Stomach (tissue), 9 donors: ENCODE results near the gene UBLCP1. TPM values are rescaled to one million over a fixed set of nuclear protein-coding genes. Genes with fewer than 3 reads are reported as not detected.

Source experiments
- DNase-seq, 2 donors: peaks; one replicate each; pipeline versions ENCODE4 v3.0.0 to v3.0.0-alpha.2; 2013 to 2019
- H3K27ac ChIP-seq, 5 donors: fragments of 200-600 bp in 4 of 5; sonication (generic) in 4 of 5; one replicate each; pipeline ENCODE4 v1.5.1; 2013 to 2019; ENCODE audit warnings: mild to moderate bottlenecking in 1 of 5, moderate library complexity in 1 of 5
- H3K27me3 ChIP-seq, 3 donors: fragments of 200-600 bp; sonication (generic); one replicate each; pipeline ENCODE4 v1.5.1; 2017 to 2019; ENCODE audit warnings: mixed run types in 1 of 3
- H3K36me3 ChIP-seq, 4 donors: fragments of 200-600 bp; sonication (generic); 1 replicate in 3 of 4; 2 replicates in 1 of 4; pipeline ENCODE4 v1.5.1; 2016 to 2019
- H3K4me1 ChIP-seq, 4 donors: fragments of 200-600 bp; sonication (generic); one replicate each; pipeline ENCODE4 v1.5.1; 2016 to 2019
- H3K4me3 ChIP-seq, 4 donors: fragments of 200-600 bp; sonication (generic) in 3 of 4; one replicate each; pipeline ENCODE4 v1.5.1; 2016 to 2019; ENCODE audit warnings: mild to moderate bottlenecking in 1 of 4
- H3K9me3 ChIP-seq, 4 donors: fragments of 200-600 bp; sonication (generic); one replicate each; pipeline ENCODE4 v1.5.1; 2016 to 2019
- CTCF ChIP-seq, 7 experiments: fragments of 450-650 bp in 4 of 7; fragments of 200-600 bp in 3 of 7; sonication (generic) in 3 of 7; IDR thresholded peaks; one replicate each; pipeline ENCODE4 v1.5.1; 2016 to 2019; ENCODE audit warnings: antibody characterized with exemption in 7 of 7, control low read depth in 2 of 7, mild to moderate bottlenecking in 1 of 7
- EP300 ChIP-seq: sonication (generic); formaldehyde crosslinking; IDR thresholded peaks from one replicate; pipeline ENCODE4 v1.6.1; 2017; ENCODE audit warnings: antibody characterized with exemption
- POLR2A ChIP-seq, 4 donors: fragments of 450-650 bp; IDR thresholded peaks; one replicate each; pipeline ENCODE4 v1.6.1; 2016; ENCODE audit warnings: antibody characterized with exemption in 4 of 4, control low read depth in 2 of 4, mild to moderate bottlenecking in 1 of 4, moderate library complexity in 1 of 4
- POLR2AphosphoS5 ChIP-seq, 3 donors: sonication (generic); formaldehyde crosslinking; IDR thresholded peaks; one replicate each; pipeline ENCODE4 v1.6.1; 2016; ENCODE audit warnings: antibody characterized with exemption in 3 of 3
- WGBS, 5 donors: extraction: QIAGEN DNeasy Blood & Tissue Kit in 3 of 5; methylation state at CpG; one replicate each; pipeline versions ENCODE4 v1.1.5 to v1.1.7; 2013 to 2018; 5-methylcytosine and 5-hydroxymethylcytosine counted together
- intact Hi-C: fragments of 100-400 bp; cut with DNase I; formaldehyde crosslinking; loops from one replicate; pipeline ENCODE4 v1.15.1; 2023; ENCODE audit warnings: low total_unique reads
- polyA plus RNA-seq, 3 donors: library from polyadenylated mRNA; stranded (reverse); fragments of 200-250 nt; gene quantifications; one replicate each; pipeline ENCODE4 v1.2.3, GENCODE V29; 2013
- total RNA-seq, 5 donors: library from RNA; depleted of rRNA; stranded (reverse); fragments of >200 nt; gene quantifications; one replicate each; pipeline versions ENCODE4 v1.1.0 to v1.2.3, GENCODE V29; 2014 to 2016
- donor health status: healthy with polysubstance abuse.
- donor health status: Bipolar disorder and iron deficiency.
- donor health status: healthy.

UBLCP1 gene
- total and polyA plus RNA-seq, 8 donors, result 1.2 to 24.4 (median 16.7) TPM

- WGBS, 5 donors, result 55 to 72% (median 61%) methylated on average over 8 of the region's 8 CpGs
- Histone ChIP-seq H3K27me3 (peaks cover 0 to 29% (median 0%) of the 10 kb centered on the region in 3 donors), H3K36me3 (no peaks in the 10 kb centered on the region), H3K4me3 (peak overlapping the region in 1 of 4 donors; percentile 40), H3K9me3 (no peaks in the 10 kb centered on the region), H3K27ac (no peak overlapping the region), H3K4me1 (peaks cover 0 to 15% (median 8%) of the 10 kb centered on the region in 4 donors)
- intact Hi-C loops, result loop anchor here (10.0 kb wide), 1 partner anchor 155 kb away; no protein-coding TSS in a partner anchor
- peak in 1 of 2 donors; percentile 5 for DNase-seq
- TF ChIP-seq CTCF (IDR thresholded peaks at IDR 0.05), result no peak
- no peak for TF ChIP-seq POLR2A (IDR thresholded peaks at IDR 0.05)
- no peak for TF ChIP-seq EP300
- no peak for TF ChIP-seq POLR2AphosphoS5 (IDR thresholded peaks at IDR 0.05)
These were observed 46.8 kb downstream of the UBLCP1 start for GRCh38 chr5:159309689-159310433.

GRCh38 chr5:159310511-159310910 is 47.4 kb downstream of the UBLCP1 start:
- H3K36me3 ChIP-seq, result no peaks in the 10 kb centered on the region
- peak overlapping the region; percentile 13 to 40 (median 28) for H3K4me3 ChIP-seq
- H3K4me1 ChIP-seq, result peaks cover 0 to 15% (median 8%) of the 10 kb centered on the region in 4 donors
- no peak overlapping the region for H3K27ac ChIP-seq
- intact Hi-C loops, result loop anchor here (10.0 kb wide), 1 partner anchor 156 kb away; no protein-coding TSS in a partner anchor
- H3K27me3 ChIP-seq, result peaks cover 0 to 29% (median 0%) of the 10 kb centered on the region in 3 donors
- 2 to 14% (median 4%) methylated on average over 20 to 26 of the region's 26 CpGs for WGBS, 5 donors
- TF ChIP-seq EP300 (no peak), CTCF (IDR thresholded peaks at IDR 0.05) (no peak), POLR2A (IDR thresholded peaks at IDR 0.05) (no peak), POLR2AphosphoS5 (IDR thresholded peaks at IDR 0.05) (no peak)
- no peaks in the 10 kb centered on the region for H3K9me3 ChIP-seq
- peak; percentile 63 to 77 for DNase-seq

- intact Hi-C loops, result loop anchor here (10.0 kb wide), 1 partner anchor 156 kb away; no protein-coding TSS in a partner anchor
- 31 to 33% (median 33%) methylated on average over 7 of the region's 7 CpGs for WGBS, 5 donors
- H3K27ac ChIP-seq, result no peak overlapping the region
- H3K27me3 ChIP-seq, result peaks cover 0 to 29% (median 0%) of the 10 kb centered on the region in 3 donors
- no peak for DNase-seq
- peaks cover 0 to 15% (median 8%) of the 10 kb centered on the region in 4 donors for H3K4me1 ChIP-seq
- H3K9me3 ChIP-seq, result no peaks in the 10 kb centered on the region
- TF ChIP-seq CTCF (IDR thresholded peaks at IDR 0.05), result no peak
- TF ChIP-seq EP300, result no peak
- TF ChIP-seq POLR2AphosphoS5 (IDR thresholded peaks at IDR 0.05), result no peak
- TF ChIP-seq POLR2A (IDR thresholded peaks at IDR 0.05), result no peak
- H3K36me3 ChIP-seq, result no peaks in the 10 kb centered on the region
- H3K4me3 ChIP-seq, result peak overlapping the region; percentile 13 to 40 (median 28)
These were observed 48.0 kb downstream of the UBLCP1 start for GRCh38 chr5:159311063-159311462.

- Histone ChIP-seq H3K27ac (no peak overlapping the region), H3K27me3 (peaks cover 0 to 29% (median 0%) of the 10 kb centered on the region in 3 donors), H3K36me3 (no peaks in the 10 kb centered on the region), H3K4me1 (peaks cover 0 to 15% (median 8%) of the 10 kb centered on the region in 4 donors), H3K9me3 (no peaks in the 10 kb centered on the region), H3K4me3 (no peak overlapping the region)
- TF ChIP-seq EP300 (no peak), POLR2AphosphoS5 (IDR thresholded peaks at IDR 0.05) (no peak), POLR2A (IDR thresholded peaks at IDR 0.05) (no peak), CTCF (IDR thresholded peaks at IDR 0.05) (no peak)
- intact Hi-C loops, result loop anchor here (10.0 kb wide), 1 partner anchor 158 kb away; no protein-coding TSS in a partner anchor
- 81 to 93% (median 84%) methylated on average over 2 of the region's 2 CpGs for WGBS, 5 donors
- no peak for DNase-seq
These were observed 50.1 kb downstream of the UBLCP1 start for GRCh38 chr5:159313197-159313596.
